GM19238 (cell line): ENCODE results near the gene NUDCD3.

Experiments
- DNase-seq: peaks from one replicate; pipeline ENCODE4 v3.0.0; 2011; ENCODE audit warnings: low spot score; ENCODE audit not compliant: insufficient read length

NUDCD3 gene

DNA sequence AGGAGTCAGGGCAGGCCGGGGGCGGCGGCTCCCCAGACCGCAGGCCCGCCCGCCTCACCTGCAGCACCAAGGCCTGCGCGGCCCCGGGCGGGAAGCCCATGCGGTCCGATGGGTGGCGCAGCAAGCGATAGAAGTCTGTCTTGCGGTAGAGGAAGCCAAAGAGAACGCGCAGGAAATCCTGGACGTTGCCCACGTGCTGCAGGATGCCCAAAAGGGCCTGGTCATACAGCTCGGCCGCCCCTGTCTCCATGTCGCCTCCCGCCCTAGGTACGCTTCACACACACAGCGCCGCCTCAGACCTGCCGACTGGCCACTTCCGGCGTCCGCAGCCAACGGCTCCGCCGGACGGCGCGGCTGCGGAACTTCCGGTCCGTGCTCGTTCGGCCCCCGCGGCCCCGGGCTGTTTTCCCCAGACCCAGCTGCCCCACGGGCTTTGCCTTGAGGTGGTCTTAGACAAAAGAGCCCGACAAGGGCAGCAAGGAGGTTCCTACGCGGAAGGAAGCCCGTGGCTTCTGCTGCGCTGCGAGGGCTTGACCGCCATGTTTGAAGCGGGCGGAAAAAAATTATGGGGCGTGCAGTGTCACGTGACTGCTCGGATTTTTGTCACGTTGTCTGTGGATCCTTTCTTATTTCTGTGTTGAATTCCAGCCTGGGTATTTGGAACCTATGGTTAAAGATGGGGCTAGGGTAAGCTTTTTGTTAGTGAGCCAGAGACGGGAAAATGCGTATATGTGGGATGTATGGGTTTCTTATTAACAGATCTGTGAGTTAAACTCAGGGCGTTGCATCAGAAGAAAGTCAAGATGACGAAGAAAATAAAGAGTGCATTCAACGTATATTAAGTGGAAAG is at the start of gene NUDCD3:
Gene NUDCD3 (minus strand): TSS at position 308 of the 850 bp plus-strand sequence. CDS start 58 bp downstream, at position 250.
- peak; percentile 86 for DNase-seq

DNA sequence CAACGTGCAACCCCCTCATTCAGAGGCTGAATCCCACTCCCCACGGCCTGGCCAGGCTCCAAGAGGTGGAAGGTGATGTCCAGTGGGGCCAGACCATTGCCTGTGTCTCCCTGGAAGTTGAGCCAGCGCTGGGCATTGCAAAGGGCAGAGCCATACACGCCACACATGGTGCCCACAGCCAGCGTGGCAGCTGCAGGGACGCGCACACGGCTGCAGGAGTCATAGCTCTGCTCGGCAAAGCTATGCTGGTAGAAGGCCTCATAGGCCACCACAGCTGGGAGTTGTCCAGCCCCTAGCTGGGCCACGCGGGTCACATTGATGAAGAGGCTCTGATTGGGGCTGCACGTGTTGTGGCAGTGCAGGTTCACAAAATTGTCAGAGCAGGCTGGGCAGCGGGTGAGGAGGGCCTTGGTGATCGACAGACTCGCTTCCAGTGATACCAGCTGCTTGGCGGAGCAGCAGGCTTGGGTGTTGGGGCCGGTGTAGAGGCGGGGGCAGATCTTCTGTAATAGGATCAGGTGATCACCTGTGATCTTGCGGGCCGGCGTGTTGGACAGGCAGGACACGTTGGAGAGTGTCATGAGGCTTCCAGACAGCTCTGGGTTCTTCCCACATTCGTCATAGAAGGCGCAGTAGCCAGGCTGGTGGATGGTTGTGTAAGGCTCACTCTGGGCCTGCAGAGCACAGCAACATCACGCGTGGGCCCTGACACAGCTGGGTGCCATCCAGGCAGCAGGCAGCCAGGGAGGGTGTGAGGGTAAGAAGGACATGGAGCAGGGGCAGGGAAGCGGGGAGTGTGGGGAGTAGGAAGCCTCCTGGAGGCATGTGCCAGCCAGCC is 49.4 kb upstream of the NUDCD3 start:
- no peak for DNase-seq

DNA sequence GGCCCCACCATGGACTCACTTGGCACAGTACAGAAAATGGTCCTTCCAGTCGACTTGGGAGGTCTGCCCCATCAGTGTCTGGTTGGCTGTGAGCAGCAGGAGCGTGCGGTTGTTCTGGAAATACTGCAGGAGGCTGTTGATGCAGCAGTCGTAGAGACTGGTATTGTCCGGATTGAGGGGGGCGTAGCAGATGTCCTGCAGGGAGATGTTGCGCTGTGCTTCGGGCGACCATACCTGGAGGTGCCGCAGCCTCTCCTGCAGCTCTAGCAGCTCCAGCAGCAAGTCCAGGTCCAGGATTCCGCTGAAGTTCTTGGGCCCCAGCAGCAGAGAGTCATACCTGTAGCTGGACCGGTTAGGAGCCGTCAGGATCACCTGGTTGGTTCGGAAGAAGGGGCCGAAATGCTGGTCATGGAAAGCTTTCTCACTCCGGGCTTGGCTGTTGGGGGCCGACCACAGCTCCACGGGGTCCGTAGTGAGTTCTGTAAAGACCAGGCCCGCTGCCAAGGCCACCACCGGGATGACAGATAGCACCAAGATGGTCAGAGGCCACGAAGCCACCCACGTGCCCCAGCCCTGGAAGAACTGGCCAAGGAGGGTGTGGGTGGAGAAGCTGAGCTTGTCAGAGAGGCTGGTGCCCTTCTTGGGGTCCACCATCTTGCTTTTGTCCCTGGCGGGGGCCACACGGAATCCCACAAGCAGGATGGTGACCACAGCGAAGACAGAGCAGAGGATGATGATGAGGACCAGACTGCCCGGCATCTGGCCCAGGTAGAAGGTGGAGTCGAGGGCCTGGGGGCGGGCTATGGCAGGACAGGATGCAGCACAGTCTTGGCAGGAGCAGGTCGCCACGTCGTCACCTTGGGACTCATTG is 48.6 kb upstream of the NUDCD3 start:
- no peak for DNase-seq

DNA sequence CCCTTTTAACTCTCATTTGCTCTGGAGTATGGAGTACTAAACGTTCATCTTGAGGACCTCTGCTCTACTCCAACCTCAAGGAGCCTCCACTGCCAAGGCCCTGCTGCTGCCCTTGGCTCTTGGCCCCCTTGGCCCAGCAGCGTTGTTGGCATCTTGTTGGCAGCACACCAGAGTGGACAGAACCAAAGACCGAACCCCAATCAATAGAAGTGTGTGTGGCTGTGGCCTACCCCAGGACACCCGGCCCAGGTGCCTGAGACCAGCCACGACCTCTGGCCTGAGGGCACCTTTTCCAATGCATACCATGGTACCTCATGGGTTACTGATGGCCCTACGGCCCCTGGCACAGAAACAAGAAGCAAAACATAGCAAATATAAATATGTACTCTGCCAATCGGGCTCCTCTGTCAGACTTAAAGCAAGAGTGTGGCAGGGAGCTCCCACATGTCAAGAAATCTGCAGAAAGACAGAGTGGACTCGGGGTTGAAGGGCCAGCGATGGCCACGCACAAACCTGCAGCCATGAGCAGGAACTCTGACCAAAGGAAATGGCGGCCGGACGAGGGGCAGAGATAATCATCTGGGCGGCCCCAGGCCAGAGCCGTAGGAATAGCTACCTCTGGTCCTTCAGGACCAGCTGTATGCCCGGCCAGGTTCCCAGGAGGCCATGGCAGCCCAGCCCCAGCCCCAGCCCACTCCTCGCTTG is 47.8 kb upstream of the NUDCD3 start:
- DNase-seq, result no peak

DNA sequence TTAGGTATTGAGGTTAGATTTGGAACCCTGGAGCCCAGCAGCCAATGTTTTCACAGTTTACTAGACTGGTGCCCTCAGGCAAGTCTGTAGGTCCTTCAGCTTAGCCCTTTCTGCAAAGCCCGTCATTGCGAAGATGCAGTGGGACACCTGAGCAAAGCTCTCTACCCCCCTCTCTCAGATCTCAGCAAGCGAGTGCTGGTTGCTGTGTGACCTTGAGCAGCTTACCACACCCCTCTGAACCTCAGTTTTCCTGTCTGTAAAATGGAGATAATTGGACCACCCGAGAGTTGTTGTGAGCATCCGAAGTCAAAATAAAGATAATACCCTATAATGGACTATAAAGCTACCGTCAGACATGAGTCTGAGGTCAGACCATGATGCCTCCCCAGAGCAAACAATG is 47.0 kb upstream of the NUDCD3 start:
- no peak for DNase-seq

DNA sequence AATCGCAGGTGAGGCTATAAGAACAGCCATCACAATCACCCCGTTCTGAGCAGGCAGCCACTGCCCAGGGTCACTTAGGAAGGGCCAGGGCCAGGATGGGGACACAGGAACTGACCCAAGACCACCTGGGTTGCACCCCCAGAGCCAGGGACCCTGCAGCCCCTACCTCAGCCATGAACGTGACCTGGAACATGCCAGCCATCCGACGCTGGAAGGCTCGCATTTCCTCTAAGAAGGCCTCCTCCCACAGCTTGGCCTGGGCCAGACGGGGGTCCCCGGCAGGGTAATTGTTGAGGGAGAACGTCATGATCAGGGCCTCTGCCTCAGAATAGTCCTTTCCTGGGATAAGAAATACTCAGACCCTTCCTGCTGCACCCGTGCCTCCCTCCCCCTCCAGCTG is 45.6 kb upstream of the NUDCD3 start:
- DNase-seq, result no peak

DNA sequence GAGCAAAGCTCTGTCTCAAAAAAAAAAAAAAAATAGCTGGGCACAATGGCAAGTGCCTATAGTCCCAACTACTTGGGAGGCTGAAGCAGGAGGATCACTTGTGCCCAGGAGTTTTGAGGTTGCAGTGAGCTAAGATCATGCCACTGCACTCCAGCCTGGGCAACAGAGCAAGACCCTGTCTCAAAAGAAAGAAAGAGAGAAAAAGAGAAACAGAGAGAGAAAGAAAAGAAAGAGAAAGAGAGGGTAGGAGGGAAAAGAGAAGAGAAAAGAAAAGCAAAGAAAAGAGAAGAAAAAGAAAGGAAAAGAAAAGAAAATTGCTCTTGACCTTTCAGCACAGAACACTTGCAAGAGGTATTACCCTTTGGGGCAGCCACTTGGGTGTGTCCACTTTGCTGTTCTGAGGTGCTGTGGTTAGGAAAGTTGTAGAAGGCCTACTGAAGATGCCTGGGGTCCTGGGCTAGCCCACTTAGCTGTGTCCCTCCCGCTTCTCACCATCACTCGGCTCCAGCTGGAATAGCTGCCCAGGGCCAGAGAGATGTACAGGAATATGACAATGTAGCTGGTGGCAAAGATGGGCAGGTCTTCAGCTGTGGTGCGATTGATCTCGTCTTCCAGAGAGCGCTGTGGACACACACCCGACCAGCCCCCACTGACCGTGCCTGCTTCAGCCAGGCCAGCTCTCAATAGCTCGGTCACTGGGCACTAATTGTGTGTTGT is 45.0 kb upstream of the NUDCD3 start:
- no peak for DNase-seq

DNA sequence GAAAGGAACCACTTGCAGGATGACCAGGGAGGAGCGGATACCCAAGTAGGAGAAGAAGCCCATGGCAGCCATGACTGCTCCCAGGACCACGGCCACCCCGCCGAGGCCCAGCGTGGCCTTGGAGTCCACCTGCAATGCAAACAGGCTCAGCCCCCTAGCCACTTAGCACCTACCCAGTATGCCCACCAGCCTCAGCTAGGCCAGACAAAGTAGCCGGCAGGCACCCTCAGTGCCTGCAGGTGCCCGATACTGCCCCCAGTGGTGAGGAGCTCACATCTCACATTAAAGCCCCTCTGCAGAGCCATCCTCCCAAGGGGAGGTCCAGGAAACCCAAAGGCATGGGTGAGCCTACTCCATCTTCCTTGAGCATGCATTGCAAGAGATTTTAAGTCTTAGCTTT is 44.0 kb upstream of the NUDCD3 start:
- peak; percentile 79 for DNase-seq

DNA sequence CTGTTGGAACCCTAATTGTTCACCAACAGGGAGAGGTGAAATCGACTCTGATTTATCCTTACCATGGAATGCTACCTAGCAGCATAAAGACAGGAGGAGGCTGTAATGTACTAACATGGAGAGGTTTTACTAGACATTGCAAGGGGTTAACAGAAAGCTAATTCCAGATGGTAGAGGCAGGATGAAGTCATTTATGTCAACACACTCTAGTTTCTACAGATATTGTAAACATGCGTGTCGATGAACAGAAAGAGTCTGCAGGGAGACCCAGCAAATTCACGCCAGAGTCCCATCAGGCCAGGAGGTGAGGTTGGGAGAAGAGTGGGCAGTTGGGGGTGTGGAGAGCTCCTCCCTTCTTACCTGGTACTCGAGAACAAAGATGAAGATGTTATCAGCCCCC is 43.6 kb upstream of the NUDCD3 start:
- DNase-seq, result no peak

DNA sequence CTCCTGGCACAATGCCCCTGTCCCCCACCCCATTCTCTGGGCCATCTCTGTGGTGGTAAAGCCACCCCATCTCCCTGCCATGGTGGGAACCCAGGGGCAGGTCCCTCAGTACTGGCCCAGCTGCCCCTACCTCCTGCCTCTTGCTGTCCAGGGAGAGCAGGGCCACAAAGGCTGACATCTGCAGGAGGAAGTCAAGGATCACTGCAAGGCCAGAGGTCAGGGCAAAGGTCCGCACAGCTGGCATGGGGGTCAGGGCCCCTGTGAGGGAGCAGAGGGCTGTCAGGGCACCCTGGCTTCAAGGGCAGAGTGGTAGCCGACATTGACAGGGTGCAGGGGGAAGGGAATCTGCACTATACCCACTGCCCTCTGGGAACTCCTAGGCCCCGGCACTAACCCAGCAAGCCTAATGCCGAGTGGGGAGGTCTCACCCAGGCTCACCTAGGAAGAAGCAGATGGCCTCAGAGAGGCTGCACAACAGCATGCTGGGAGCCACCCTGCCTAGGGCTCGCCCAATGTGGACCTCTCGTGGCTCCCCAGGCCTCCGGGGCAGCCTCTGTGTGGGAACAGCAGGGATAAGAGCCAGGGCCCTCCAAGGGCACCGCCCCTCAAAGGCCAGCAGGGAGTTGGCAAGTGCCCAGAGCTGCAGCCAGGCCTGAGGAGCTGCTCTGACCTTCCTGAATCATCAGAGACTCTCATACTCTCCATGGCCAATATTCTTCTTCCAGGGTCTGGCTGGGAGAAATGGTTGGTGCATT is 43.0 kb upstream of the NUDCD3 start:
- no peak for DNase-seq

DNA sequence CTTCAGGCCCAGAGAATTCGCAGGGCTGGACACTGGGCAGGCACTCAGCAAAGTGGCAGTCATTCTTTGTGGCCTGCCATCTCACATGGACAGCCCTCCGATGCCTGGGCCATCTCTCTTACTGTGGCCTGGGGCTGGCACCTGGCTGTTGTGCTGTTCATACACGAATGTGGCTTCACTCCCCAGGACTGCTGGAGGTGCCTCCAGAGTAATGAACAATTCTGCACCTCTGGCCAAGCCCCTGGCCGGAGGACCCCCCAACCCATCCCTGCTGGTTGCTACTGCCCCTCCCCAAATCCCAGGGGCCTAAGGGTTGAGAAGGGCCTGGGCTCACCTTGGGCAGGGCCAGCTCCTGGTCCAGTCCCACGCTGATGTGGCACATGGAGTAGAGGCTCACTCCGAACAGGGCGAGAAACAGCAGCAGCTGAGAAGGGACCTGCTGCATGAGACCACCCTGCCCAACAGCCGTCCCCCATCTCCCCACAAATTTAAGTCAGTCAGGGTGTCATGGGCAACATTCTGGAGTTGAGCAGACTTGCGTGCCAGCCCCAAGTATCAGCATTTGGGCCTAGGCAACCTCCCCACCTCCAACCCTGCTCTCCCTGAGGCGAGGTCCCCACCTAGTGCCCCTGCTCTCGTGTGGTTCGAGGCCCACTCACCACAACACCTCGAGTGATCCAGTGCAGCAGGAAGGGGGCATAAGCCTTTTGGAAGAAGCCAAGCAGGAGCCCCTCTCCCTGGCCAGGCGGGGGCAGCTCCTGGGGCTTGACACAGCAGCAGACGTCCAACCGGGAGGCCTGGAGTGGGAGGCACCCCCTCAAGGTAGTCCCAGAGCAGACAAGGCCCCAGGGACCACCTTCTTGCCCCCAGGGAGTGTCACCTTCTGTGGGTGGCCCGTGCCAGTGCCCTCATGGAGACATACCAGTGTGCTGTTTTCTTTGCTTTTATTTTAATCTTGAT is 41.2 kb upstream of the NUDCD3 start:
- DNase-seq, result no peak

DNA sequence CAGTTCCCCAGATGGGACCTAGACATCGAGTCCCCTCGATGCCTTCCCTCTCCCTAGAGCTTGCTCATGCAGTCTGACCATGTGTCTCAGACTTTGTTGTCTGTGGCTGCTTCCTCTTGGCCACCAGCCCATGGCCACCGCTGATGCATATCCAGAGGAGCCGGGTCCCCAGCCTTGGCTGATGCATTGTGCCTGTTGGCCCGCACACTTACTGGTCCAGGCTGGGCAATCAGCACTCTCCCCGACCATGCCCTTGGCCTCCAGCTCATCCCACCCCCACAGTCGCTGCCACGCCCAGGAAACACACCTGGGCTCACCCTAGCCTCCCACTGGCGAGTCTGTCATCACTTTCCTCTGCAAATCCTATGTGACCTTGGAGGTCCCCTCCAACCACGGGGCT is 40.5 kb upstream of the NUDCD3 start:
- no peak for DNase-seq

DNA sequence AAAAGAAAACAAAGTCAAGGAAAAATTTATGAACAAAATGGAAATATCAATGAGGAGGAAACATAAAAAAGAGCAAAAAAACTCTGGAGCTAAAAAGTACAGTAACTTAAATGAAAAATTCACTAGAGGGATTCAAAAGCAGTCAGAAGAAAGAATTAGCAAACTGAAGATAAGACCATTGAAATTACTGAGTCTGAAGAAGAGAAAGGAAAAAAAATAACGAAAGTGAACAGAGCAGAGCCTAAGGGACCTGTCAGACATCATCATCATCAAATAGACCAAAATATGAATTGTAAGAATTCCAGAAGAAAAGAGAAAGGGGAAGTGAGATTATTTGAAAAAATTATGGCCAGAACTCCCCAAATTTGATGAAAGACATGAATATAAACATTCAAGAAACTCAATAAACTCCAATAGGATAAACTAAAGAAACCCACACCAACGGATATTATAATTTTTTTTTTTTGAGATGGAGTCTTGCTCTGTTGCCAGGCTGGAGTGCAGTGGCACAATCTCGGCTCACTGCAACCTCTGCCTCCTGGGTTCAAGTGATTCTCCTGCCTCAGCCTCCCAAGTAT is 34.4 kb upstream of the NUDCD3 start:
- DNase-seq, result no peak

DNA sequence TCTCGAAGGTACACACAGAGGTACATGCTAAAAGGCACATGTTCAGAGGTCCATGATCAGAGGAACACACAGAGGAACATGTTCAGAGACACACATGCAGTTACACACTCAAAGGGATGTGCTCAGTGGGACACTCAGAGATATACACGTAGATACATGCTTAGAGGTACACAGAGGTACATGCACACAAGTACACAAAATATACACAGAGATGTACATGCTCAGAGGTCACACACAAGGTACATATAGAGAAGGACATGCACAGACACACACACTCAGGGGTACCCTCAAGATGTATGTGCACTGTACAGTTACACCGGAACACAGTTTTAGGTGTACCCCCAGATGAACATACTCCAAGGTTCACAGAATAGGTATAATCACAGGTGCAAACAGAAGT is 31.9 kb upstream of the NUDCD3 start:
- DNase-seq, result no peak

DNA sequence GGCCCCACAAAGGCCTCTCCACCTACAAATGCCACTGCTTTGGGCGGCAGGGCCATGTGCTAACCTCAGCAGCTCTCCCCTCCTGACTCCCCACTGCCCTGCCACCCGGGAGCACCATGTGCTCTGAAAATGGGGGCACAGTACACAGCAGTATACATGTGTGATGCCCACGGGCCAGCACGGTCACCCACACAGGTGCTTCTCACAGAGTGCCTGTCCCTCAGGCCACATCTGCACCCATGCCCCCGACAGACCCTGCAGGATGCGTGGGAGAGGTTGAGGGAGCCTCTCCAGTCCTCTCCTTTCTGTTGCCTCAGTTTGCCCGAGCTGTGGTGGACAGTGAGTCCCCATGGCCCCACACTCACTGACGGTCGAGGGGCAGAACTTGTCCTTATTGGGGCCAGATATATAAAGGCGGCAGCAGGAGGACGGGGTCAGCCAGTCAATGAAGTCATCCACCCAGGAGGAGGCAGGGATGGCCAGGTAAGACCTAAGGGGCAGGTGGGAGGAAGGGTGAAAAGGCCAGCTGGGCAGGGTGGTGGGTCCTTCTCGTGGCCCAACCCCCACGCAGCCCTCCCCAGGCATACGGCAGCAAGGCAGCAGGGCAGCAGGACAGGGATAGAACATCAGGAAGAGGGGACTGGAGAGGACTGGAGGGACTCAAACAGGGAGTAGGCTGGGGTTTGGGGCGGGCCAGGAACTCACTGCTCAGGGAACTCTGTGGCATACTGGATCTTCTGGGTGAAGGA is 31.1 kb upstream of the NUDCD3 start:
- DNase-seq, result no peak

DNA sequence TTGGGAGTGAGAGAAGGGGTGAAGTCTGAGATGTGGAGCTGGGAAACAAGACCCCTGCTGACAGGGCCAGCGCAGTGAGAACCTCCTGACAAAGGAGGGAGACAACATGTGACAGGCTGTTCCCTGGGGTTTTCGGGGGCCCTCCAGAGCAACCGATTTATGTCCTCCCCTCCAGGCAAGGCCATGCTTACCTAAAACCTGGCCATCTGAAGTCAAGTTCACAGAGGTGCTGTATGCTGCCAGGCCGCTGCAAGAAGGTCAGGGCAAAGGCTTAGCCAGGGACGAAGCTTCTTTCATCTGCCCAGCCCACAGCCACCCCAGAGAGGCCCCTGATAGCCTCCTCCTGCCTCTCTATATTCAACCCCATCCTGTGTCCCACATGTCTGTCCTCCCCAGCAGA is 30.1 kb upstream of the NUDCD3 start:
- DNase-seq, result no peak

DNA sequence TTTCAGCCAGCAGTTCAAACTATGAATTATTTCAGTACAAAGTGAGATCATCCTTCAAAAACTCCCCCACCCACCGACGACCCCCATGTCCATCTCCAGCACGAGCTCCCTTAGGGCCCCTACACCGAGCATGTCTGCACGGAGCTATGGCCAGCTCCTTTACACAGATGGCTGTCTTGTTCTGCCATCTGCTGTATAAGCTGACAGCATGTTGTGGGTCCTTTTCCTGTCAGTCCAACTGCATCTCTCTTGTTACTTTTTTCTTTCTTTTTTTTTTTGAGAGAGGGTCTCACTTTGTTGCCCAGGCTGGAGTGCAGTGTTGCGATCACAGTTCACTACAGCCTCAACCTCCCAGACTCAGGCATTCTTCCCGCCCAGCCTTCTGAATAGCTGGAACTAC is 29.1 kb upstream of the NUDCD3 start:
- no peak for DNase-seq
